ENCODE results near the gene STK32B. TPM values are rescaled to one million over a fixed set of nuclear protein-coding genes. Genes with fewer than 3 reads are reported as not detected.

The STK32B gene
- polyA plus RNA-seq, 6 donors from 2014 or later: 0.27 to 4.7 (median 1.2) TPM; not detected in 2

- no peak for ATAC-seq (ENCODE audit: low read depth in 2 of 2)
- no peak for DNase-seq
- Mint-ChIP-seq H3K9me3 (peaks cover 0 to 15% (median 6%) of the 10 kb centered on the region in 7 donors), H3K27ac (no peak overlapping the region), H3K27me3 (no peaks in the 10 kb centered on the region), H3K4me3 (no peak overlapping the region), H3K4me1 (no peaks in the 10 kb centered on the region), H3K36me3 (peaks cover 0 to 12% of the 10 kb centered on the region in 2 donors)
Observed at GRCh38 chr4:5322321-5322720, 271.0 kb downstream of the STK32B start.

- ATAC-seq (ENCODE audit: low read depth in 2 of 2) (no peak), DNase-seq (no peak)
- Mint-ChIP-seq H3K36me3 (peaks cover 0 to 5% of the 10 kb centered on the region in 2 donors), H3K9me3 (peaks cover 4 to 12% (median 8%) of the 10 kb centered on the region in 7 donors), H3K27ac (peak overlapping the region in 1 of 6 donors; percentile 20), H3K4me3 (no peak overlapping the region), H3K27me3 (no peaks in the 10 kb centered on the region), H3K4me1 (no peaks in the 10 kb centered on the region)
Observed at GRCh38 chr4:5330339-5330989, 279.2 kb downstream of the STK32B start.

- no peak for DNase-seq
- H3K4me3 Mint-ChIP-seq: no peak overlapping the region
- no peaks in the 10 kb centered on the region for H3K36me3 Mint-ChIP-seq
- peaks cover 0 to 10% (median 4%) of the 10 kb centered on the region in 7 donors for H3K9me3 Mint-ChIP-seq
- no peak for ATAC-seq (ENCODE audit: low read depth in 2 of 2)
- H3K27me3 Mint-ChIP-seq: peaks cover 0 to 8% (median 0%) of the 10 kb centered on the region in 3 donors
- H3K4me1 Mint-ChIP-seq: peaks cover 9 to 15% (median 10%) of the 10 kb centered on the region in 3 donors
- H3K27ac Mint-ChIP-seq: no peak overlapping the region
Observed at GRCh38 chr4:5337731-5338130, 286.5 kb downstream of the STK32B start.

GRCh38 chr4:5338531-5338930 is 287.3 kb downstream of the STK32B start:
- DNase-seq (no peak), ATAC-seq (ENCODE audit: low read depth in 2 of 2) (no peak)
- Mint-ChIP-seq H3K27ac (no peak overlapping the region), H3K36me3 (no peaks in the 10 kb centered on the region), H3K4me3 (no peak overlapping the region), H3K4me1 (peaks cover 9 to 15% (median 10%) of the 10 kb centered on the region in 3 donors), H3K9me3 (peaks cover 0 to 10% (median 7%) of the 10 kb centered on the region in 7 donors), H3K27me3 (peaks cover 0 to 8% (median 0%) of the 10 kb centered on the region in 3 donors)

GRCh38 chr4:5340991-5341451 is 289.7 kb downstream of the STK32B start:
- peak; percentile 67 to 68 for ATAC-seq (ENCODE audit: low read depth in 2 of 2)
- H3K27me3 Mint-ChIP-seq: peaks cover 0 to 7% (median 0%) of the 10 kb centered on the region in 3 donors
- H3K9me3 Mint-ChIP-seq: peaks cover 0 to 10% (median 3%) of the 10 kb centered on the region in 7 donors
- no peak overlapping the region for H3K4me3 Mint-ChIP-seq
- H3K4me1 Mint-ChIP-seq: peaks cover 9 to 15% (median 10%) of the 10 kb centered on the region in 3 donors
- peak overlapping the region in 1 of 6 donors; percentile 37 for H3K27ac Mint-ChIP-seq
- DNase-seq: peak; percentile 2
- H3K36me3 Mint-ChIP-seq: no peaks in the 10 kb centered on the region

- Mint-ChIP-seq H3K4me3 (no peak overlapping the region), H3K4me1 (peaks cover 9 to 15% (median 10%) of the 10 kb centered on the region in 3 donors), H3K27me3 (peaks cover 0 to 2% (median 0%) of the 10 kb centered on the region in 3 donors), H3K9me3 (peaks cover 0 to 10% (median 3%) of the 10 kb centered on the region in 7 donors), H3K27ac (peak overlapping the region in 1 of 6 donors; percentile 37), H3K36me3 (no peaks in the 10 kb centered on the region)
- ATAC-seq (ENCODE audit: low read depth in 2 of 2) (no peak), DNase-seq (no peak)
Observed at GRCh38 chr4:5341526-5341925, 290.2 kb downstream of the STK32B start.

GRCh38 chr4:5355846-5356245 is 304.6 kb downstream of the STK32B start:
- no peaks in the 10 kb centered on the region for H3K36me3 Mint-ChIP-seq
- no peak overlapping the region for H3K4me3 Mint-ChIP-seq
- ATAC-seq (ENCODE audit: low read depth in 2 of 2) (no peak), DNase-seq (no peak)
- H3K9me3 Mint-ChIP-seq: peaks cover 0 to 4% (median 0%) of the 10 kb centered on the region in 7 donors
- H3K27me3 Mint-ChIP-seq: no peaks in the 10 kb centered on the region
- no peaks in the 10 kb centered on the region for H3K4me1 Mint-ChIP-seq
- H3K27ac Mint-ChIP-seq: no peak overlapping the region

- Mint-ChIP-seq H3K9me3 (peaks cover 0 to 4% (median 0%) of the 10 kb centered on the region in 7 donors), H3K27ac (no peak overlapping the region), H3K4me1 (no peaks in the 10 kb centered on the region), H3K36me3 (no peaks in the 10 kb centered on the region), H3K4me3 (no peak overlapping the region), H3K27me3 (no peaks in the 10 kb centered on the region)
- ATAC-seq (ENCODE audit: low read depth in 2 of 2): no peak
- no peak for DNase-seq
Observed at GRCh38 chr4:5357870-5358269, 306.6 kb downstream of the STK32B start.

GRCh38 chr4:5361968-5362367 is 310.7 kb downstream of the STK32B start:
- Mint-ChIP-seq H3K27ac (no peak overlapping the region), H3K4me3 (no peak overlapping the region), H3K27me3 (no peaks in the 10 kb centered on the region), H3K4me1 (no peaks in the 10 kb centered on the region), H3K36me3 (no peaks in the 10 kb centered on the region), H3K9me3 (no peaks in the 10 kb centered on the region)
- ATAC-seq (ENCODE audit: low read depth in 2 of 2): no peak
- no peak for DNase-seq

GRCh38 chr4:5364406-5364805 is 313.1 kb downstream of the STK32B start:
- Mint-ChIP-seq H3K4me3 (no peak overlapping the region), H3K36me3 (no peaks in the 10 kb centered on the region), H3K9me3 (no peaks in the 10 kb centered on the region), H3K4me1 (no peaks in the 10 kb centered on the region), H3K27ac (no peak overlapping the region), H3K27me3 (no peaks in the 10 kb centered on the region)
- ATAC-seq (ENCODE audit: low read depth in 2 of 2) (no peak), DNase-seq (no peak)

- no peaks in the 10 kb centered on the region for H3K4me1 Mint-ChIP-seq
- DNase-seq: no peak
- H3K9me3 Mint-ChIP-seq: no peaks in the 10 kb centered on the region
- no peaks in the 10 kb centered on the region for H3K36me3 Mint-ChIP-seq
- H3K27me3 Mint-ChIP-seq: no peaks in the 10 kb centered on the region
- no peak overlapping the region for H3K27ac Mint-ChIP-seq
- no peak overlapping the region for H3K4me3 Mint-ChIP-seq
- ATAC-seq (ENCODE audit: low read depth in 2 of 2): no peak
Observed at GRCh38 chr4:5365071-5366008, 314.1 kb downstream of the STK32B start.

- Mint-ChIP-seq H3K9me3 (no peaks in the 10 kb centered on the region), H3K27me3 (no peaks in the 10 kb centered on the region), H3K4me3 (no peak overlapping the region), H3K27ac (no peak overlapping the region), H3K4me1 (no peaks in the 10 kb centered on the region), H3K36me3 (no peaks in the 10 kb centered on the region)
- DNase-seq (no peak), ATAC-seq (ENCODE audit: low read depth in 2 of 2) (no peak)
Observed at GRCh38 chr4:5366009-5366386, 314.7 kb downstream of the STK32B start.

- H3K9me3 Mint-ChIP-seq: no peaks in the 10 kb centered on the region
- ATAC-seq (ENCODE audit: low read depth in 2 of 2) (no peak), DNase-seq (no peak)
- no peaks in the 10 kb centered on the region for H3K27me3 Mint-ChIP-seq
- H3K36me3 Mint-ChIP-seq: no peaks in the 10 kb centered on the region
- no peak overlapping the region for H3K4me3 Mint-ChIP-seq
- no peak overlapping the region for H3K27ac Mint-ChIP-seq
- H3K4me1 Mint-ChIP-seq: no peaks in the 10 kb centered on the region
Observed at GRCh38 chr4:5366421-5366820, 315.1 kb downstream of the STK32B start.

Data from naive B cell (primary cell).